ENCODE results near the gene C1QA. TPM values are rescaled to one million over a fixed set of nuclear protein-coding genes. Genes with fewer than 3 reads are reported as not detected.
"Not testable (repeated sequence)": the region's sequence is repeated elsewhere in the genome, so short reads cannot be mapped to it uniquely, and the experiment has no call there.

C1QA gene
- total RNA-seq, 1 experiment from 2014 or later = not detected

GRCh38 chr1:22641247-22641646, 4.8 kb downstream of the C1QA start:
- DNase-seq (ENCODE audit: low spot score) = no peak

DNA sequence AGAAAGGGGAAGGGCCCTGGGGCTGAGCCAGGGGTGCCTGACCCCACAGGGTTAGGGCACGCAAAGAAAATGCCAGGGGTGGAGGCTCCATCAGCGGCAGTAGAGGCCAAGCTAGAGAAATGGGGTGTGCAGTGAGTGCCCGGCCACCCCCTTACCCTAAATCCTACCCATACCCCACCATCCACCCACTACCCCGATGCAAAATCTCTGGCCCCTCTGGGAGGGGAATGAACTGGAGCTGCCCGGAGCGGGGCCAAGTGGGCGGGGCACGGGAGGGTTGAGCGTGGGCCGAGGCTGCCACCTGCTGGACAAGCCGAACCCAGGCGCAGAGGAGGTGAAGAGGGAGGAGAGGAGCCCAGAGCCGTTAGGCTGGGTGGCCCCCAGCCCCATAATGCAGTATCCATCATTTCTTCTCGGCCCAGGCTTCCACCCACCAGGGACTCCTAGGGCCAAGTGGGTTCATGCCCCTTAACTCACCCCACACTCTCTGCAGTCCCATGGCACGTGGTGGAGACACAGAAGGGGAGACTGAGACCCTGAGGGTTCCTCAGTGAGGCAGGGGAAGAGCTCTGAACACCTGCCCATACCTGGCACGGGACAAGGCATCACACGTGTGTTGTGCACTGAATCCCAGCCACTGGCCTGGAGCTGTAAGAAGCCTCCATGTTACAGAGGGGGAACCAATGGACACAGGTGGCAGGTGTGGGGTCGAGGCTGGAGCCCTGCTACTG, 5.6 kb downstream of the C1QA start:
- peak; percentile 45 for DNase-seq (ENCODE audit: low spot score)

GRCh38 chr1:22643381-22643780, 7.0 kb downstream of the C1QA start, which contains the start of gene C1QC:
Gene C1QC, plus strand, starts transcription at chr1:22643633. Its CDS starts 391 bp downstream, at chr1:22644024.
- DNase-seq (ENCODE audit: low spot score) = no peak

GRCh38 chr1:22643928-22644327, 7.5 kb downstream of the C1QA start:
- no peak for DNase-seq (ENCODE audit: low spot score)

GRCh38 chr1:22645931-22646330, 9.5 kb downstream of the C1QA start:
- no peak for DNase-seq (ENCODE audit: low spot score)

DNA sequence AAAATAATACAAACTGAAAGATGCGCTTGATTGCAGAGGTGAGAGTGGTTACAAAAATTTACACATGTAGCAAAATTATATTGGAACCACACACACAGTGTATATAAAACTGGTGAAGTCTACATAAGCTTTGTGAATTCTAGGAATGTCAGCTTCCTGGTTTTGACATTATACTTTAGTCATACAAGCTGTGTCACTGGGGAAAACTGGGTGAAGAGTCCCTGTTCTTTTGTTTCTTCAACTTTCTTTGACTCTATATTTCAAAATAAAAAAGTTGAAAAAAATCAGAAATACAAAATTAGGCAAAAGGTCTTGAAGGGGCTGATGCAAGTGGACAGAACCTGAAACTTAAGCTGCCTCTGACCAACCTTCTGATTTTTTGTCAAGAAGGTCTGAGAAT, 10.0 kb downstream of the C1QA start:
- DNase-seq (ENCODE audit: low spot score) = no peak

GRCh38 chr1:22650089-22650693, 13.8 kb downstream of the C1QA start:
- no peak for DNase-seq (ENCODE audit: low spot score)

DNA sequence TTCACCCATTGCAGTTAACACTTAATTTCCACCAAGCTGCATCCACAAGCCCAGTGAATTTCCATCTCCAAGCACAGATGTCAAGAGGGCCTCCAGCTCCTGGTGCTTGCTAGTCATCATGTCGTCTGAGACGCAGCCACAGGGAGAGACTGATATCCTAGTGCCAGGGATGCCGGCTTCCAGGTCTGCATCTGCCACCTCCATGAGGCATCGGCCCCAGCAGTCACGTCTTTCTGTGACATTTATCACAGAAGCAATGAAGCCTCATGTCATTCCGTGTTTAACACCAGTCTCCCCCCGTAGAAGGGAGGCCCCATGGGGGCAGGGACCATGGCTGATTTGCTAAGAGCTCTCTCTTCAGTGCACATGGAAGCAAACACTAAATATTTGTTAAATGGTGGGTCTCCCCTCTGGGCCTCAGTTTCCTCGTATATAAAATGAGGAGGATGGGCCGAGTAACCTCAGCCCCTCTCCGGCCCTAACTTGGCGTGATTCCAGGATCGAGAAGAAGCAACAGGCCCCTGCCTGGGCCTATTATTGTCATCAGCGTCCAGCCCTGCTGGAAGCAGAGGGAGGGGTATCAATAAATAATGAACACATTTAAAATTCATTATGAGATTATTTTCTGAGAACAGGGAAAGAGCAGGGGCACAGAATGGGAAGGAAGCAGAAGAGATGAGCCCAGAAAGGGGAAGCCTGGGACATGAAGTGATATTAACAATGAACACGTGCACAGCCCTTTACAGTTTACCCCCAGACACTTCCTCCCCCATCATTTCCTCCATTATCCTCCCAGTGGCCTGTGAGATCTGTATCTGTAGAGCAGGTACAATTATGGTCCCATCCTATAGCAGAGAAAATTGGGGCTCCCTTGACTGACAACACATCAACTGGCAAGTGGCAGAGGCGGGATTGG, 15.8 kb downstream of the C1QA start:
- DNase-seq (ENCODE audit: low spot score) = no peak

DNA sequence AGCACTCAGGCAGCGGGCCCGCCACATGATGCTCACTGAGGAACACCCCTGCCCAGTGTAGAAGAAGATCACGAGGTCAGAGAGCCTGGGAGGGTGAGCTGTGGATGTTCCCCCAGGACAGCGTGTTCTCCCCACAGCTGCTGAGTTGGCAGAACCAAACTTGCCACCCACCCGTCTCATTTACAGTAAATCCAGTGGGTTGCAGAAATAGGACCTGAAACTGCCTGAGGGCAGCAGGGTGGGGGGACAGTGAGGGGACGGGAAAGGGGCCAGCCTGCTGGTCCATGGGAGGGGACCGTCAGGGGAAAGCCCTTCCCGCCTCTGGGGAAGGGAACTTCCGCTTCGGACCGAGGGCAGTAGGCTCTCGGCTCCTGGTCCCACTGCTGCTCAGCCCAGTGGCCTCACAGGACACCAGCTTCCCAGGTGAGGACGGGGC, 16.5 kb downstream of the C1QA start, which contains the start of gene C1QB:
TSS of gene C1QB (plus strand) at position 356 of the 436 bp plus-strand sequence. CDS start 6,227 bp downstream, outside the sequence.
- DNase-seq (ENCODE audit: low spot score) = no peak

- DNase-seq (ENCODE audit: low spot score) = no peak
Observed at GRCh38 chr1:22654692-22655091, 18.3 kb downstream of the C1QA start.

- DNase-seq (ENCODE audit: low spot score) = no peak
Observed at GRCh38 chr1:22658385-22659163, 22.1 kb downstream of the C1QA start.

GRCh38 chr1:22660716-22661241, 24.4 kb downstream of the C1QA start:
- no peak for DNase-seq (ENCODE audit: low spot score)

GRCh38 chr1:22661880-22662279, 25.5 kb downstream of the C1QA start:
- DNase-seq (ENCODE audit: low spot score) = no peak

DNA sequence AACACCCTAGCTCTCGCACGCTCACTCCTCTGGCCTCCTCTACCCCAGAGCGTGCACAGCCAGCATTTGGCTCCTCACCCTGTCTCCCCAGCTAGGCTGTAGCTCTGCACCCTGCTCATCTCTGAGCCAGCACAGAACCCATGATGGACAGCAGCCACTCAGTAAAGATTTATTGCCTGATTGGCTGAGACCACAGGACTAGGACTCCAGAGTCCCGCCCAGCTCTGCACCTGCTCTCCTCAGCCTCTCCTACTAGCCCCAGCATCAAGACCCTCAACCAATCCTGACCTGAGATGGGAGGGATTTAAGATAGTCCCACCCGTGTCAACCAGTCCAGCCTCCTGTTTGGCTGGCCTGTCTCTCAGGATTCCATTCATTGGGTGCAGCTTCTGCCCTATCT, 25.9 kb downstream of the C1QA start:
- DNase-seq (ENCODE audit: low spot score) = no peak

DNA sequence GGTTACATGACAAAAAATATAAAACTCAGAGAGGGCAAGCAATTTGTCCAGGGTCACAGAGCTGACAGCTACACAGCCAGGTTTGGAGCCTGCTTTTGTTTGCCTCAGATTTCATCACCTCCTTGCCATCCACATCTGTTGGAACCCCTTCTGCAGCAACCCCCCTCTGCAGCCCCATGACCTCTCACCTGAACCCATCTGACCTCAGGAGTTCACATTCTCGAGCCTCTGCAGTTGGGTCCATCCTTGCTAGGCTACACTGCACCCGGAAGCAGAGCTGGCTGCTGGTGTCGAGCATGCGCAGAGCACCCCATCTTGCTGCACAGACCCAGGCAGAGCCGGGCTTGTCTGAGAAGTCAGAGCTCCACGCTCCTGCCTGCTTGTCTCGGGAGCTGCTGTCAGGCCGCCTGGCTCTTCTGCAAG, 26.6 kb downstream of the C1QA start:
- DNase-seq (ENCODE audit: low spot score) = no peak

DNA sequence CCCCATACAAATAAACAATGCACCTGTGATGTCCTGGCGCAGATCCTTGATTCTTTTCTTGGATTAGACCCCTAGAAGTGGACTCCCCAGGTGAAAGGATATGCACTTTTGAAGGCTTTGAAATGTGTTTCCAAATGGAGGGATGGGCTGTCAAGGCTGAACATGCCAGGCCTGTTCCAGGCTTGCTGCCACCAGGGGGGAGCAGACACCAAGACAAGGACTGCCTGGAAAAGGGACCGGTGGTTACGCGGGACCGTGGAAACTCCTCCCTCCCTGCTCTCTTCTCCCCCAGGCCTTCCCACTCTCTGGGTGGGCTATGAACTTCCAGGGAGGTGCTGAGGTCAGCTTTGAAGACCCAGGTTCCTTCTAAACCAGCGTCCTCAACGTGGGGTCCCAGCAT, 29.3 kb downstream of the C1QA start:
- no peak for DNase-seq (ENCODE audit: low spot score)

DNA sequence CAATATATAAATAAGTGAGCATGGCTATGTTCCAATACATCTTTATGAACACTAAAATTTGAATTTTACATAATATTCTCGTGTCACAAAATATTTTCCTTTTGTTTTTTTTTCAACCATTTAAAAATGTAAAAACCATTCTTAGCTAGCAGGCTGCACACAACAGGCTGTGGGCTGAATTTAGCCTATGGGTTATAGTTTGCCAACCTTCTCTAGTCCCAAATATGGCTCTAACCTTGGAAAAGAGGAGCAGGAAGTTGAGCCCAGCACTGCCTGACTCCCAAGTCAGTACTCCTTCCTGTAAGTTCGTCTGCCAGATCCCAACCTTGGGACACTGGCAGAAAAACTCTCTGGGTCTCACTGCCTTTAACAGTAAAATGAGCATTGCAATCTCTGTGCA, 30.0 kb downstream of the C1QA start:
- no peak for DNase-seq (ENCODE audit: low spot score)

DNA sequence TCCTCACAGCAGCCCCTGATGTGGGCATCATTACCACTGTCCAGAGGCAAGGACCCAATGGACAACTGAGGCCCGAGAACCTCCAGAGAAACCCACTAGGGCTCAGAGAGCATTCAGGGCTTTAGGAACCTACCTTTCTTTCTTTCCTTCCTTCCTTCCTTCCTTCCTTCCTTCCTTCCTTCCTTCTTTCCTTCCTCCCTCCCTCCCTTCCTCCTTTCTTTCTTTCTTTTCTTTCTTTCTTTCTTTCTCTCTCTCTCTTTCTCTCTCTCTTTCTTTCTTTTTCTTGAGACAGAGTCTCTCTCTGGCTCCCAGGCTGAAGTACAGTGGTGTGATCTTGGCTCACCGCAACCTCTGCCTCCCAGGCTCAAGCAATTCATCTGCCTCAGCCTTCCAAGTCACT, 32.4 kb downstream of the C1QA start:
- not testable (repeated sequence) for DNase-seq (ENCODE audit: low spot score)

GRCh38 chr1:22670352-22670975, 34.0 kb downstream of the C1QA start:
- DNase-seq (ENCODE audit: low spot score) = no peak

GRCh38 chr1:22671999-22672398, 35.6 kb downstream of the C1QA start:
- no peak for DNase-seq (ENCODE audit: low spot score)

Data from H4 (cell line).